ENCODE results near the gene COL5A3.

GRCh38 chr19:10021863-10022262 lies 11.6 kb upstream of the COL5A3 start:
- no peak for TF ChIP-seq CTCF (IDR thresholded peaks at IDR 0.05; ENCODE audit: low read depth, low read length)
- no peak for TF ChIP-seq MAX (IDR thresholded peaks at IDR 0.05; ENCODE audit: low read depth, low read length)
- no peak for TF ChIP-seq POLR2A (IDR thresholded peaks at IDR 0.05; ENCODE audit: extremely low read depth, insufficient read length)

Measured in NB4 (cell line).